HG03575 (cell line): ENCODE measurements around the gene GSK3B.
"Not testable (repeated sequence)": the region's sequence is repeated elsewhere in the genome, so short reads cannot be mapped to it uniquely, and the experiment has no call there.

Experiments used
- ATAC-seq: cut with Tn5 transposase; IDR thresholded peaks from one replicate; pipeline ENCODE4 v1.9.1; 2021; ENCODE audit not compliant: unreplicated experiment, insufficient number of reproducible peaks, low FRiP score; ENCODE audit errors: extremely low read depth

Gene GSK3B

GRCh38 chr3:120064641-120065040, 29.6 kb downstream of the GSK3B start:
- ATAC-seq: no peak

- no peak for ATAC-seq
These were observed 31.8 kb downstream of the GSK3B start for GRCh38 chr3:120062474-120062873.

DNA sequence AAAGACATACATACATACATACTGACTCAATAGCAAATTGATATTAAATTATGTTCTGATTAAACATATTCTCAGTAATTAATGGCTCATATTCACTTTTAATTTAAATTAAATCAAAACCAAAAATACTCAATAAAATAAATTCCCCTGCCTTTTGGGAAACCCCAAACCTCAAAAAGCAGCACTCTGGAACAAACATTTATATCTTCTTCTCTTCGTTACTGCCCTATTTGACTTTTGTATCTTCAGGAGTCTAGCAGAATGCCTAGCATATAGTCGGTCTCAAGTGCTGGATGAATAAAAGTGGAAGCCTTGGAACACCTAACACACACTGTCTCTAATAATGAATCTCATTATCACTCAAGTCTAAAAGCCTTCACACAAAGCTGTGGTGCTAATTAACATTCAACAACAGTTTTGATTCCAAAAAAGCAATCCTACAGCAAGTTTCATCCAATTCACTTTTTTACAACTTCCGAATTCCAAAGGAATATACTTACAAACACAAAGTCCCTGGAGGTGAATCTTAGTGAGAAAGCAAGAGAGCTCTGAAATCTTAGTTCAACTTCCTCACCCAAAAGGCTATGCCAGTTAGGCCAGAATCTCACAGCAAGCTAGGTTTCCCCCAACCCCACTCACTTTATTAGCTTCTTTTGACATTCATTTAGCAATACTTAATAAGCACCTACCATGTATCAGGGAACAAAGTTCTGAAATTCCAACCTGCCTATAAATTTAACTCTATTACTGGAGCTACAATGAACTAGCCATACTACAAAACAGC, 35.0 kb downstream of the GSK3B start:
- no peak for ATAC-seq

DNA sequence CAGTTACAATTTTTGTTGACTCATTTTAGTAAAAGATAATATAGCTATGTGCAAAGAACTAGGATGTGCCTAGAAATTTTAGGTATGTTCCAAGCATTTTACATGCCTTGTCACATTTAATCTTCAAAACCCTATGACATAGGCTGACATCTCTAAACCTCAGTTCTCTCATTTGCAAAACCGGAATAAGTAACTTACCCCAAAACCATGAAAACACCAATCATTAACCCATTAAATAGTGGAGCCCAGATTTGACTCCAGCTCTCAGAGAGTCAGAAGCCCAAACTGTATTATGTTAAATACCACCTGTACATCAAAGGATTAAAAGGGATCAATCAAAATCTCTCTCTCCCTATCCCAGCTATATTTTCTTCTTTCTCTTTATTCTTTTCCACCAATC, 36.6 kb downstream of the GSK3B start:
- ATAC-seq: no peak

GRCh38 chr3:120057029-120057428, 37.2 kb downstream of the GSK3B start:
- ATAC-seq: no peak

DNA sequence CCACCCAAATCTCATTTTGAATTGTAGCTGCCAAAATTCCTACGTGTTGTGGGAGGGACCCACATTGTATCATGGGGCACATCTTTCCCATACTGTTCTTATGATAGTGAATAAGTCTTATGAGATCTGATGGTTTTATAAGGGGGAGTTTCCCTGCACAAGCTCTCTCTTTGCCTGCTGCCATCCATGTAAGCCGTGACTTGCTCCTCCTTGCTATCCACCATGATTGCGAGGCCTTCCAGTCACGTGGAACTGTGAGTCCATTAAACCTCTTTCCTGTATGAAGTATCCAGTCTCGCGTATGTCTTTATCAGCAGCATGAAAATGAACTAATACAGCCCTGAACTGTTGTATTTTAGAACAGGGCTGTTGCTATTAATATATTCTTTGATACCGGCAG, 40.6 kb downstream of the GSK3B start:
- ATAC-seq: not testable (repeated sequence)

DNA sequence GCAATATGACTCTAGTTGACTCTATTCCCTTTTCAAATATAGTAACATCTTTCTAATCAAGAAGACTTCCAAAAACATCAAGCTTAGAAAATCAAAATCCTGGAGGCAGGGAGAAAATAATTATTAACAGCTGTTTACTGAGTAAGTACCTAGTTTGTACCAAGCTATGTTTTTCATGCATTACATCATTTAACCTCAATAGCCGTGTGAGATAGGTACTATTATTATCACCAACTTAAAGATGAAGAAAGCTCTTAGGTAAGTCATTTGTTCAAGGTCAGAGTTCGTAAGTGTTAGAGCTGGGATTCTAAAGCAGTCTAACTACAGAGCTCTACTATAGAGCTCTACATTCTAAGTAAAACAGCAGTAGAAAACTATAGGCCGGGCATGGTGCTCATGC, 41.6 kb downstream of the GSK3B start:
- ATAC-seq: no peak

- peak; percentile 46 for ATAC-seq
These were observed 42.0 kb downstream of the GSK3B start for GRCh38 chr3:120052225-120052624.

GRCh38 chr3:120051570-120051969, 42.7 kb downstream of the GSK3B start:
- ATAC-seq: not testable (repeated sequence)

DNA sequence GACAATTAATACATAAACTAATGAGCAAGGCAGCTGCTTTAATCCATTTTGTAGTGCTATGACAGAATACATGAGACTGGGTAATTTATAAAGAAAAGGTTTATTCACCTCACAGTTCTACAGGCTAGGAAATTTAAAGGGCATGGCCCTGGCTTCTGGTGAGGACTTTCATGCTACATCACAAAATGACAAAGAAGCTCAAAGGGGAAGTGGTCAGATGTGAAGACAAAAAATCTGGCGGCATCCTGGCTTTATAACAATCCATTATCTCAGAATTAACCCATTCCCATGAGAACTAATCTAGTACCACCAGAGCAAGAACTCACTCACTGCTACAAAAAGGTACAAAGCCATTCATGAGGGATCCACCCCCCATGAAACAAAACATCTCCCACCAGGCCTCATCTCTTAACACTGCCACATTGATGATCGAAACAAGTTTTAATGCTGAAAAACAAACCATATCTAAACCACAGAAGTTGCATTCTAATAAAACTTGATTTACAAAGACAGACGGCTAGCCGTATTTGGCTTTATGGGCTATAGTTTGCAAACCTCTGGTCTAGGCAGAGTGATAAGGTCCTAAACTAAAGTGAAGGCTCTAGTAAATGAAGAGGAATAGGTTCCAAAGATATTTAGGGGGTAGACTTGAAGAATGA, 44.2 kb downstream of the GSK3B start:
- ATAC-seq: no peak

GRCh38 chr3:120049072-120049471, 45.2 kb downstream of the GSK3B start:
- no peak for ATAC-seq

- no peak for ATAC-seq
These were observed 45.7 kb downstream of the GSK3B start for GRCh38 chr3:120048355-120049041.

DNA sequence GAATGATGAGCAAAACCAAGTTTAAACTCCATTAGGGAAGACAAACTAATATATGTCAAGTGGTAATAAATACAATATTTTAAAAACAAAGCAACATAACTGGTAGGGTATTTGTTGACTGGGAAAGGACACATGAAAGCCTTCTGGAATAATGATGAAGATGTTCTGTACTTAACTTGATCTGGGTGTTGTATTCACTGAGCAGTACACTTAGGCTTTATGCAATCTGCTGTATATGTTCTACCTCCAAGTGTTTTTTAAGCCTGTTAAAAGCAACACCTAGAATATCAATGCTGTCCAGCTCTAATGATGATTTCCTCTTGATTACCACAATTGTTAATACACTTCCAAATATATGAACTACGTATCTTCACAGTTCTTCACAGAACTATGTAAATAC, 46.6 kb downstream of the GSK3B start:
- no peak for ATAC-seq

- no peak for ATAC-seq
These were observed 53.4 kb downstream of the GSK3B start for GRCh38 chr3:120040813-120041377.

DNA sequence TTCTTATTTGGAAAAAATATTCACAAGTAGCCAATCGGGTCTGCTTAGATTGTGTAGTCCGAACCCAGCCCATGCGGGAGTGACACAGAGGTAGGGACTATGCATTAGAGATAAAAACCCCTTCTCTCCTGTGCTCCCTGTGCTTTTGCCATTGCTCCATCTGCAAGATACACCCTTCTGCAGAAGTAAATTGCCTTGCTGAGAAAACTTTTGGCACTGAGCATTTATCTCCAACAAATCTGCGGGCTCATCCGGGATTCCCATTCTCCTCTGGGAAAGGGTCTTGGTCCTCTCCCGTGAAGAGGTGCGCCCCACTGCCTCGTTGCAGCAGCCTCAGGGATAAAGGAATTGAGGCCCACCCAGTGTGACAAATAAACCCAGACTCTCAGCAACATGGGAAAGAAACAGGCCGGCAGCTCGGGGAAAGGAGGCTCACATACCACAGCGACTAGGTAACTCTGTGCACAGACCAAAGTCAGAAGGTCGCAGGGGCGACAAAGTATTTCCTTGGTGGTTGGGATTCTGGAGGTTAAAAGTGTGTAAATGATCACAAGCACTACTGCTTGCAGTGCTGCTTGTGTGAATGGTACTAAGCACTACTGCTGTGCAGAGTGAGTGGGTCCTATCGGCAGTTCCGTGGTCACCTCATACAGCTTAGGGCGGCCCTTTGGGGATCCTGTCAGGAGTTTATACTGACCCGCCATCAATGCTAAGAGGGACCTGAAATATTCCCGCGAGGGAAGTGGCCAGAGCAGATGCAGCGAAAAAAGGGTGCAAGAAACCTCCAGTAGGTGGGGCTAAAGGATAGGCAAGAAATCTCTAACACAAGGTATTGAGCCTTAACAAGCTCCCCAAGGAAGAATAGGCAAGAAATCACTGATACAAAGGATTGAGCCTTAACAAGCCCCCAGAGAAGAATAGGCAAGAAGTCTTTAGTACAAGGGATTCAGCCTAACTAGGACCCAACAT, 54.3 kb downstream of the GSK3B start:
- ATAC-seq: no peak

DNA sequence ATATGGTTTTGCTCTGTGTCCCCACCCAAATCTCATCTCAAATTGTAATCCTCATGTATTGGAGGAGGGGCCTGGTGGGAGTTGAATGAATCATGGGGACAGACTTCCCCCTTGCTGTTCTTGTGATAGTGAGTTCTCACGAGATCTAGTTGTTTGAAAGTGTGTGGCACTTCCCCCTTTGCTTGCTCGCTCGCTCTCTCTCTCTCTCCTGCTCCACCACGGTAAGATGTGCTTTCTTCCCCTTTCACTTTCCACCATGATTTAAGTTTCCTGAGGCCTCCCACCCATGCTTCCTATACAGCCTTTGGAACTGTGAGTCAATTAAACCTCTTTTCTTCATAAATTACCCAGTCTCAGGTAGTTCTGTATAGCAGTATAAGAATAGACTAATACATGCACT, 60.7 kb downstream of the GSK3B start:
- no peak for ATAC-seq

- ATAC-seq: no peak
These were observed 62.7 kb downstream of the GSK3B start for GRCh38 chr3:120031561-120031960.

GRCh38 chr3:120029749-120030148, 64.5 kb downstream of the GSK3B start:
- no peak for ATAC-seq
